Measurements from ENCODE around the gene CX3CR1.

- TF ChIP-seq CTCF (IDR thresholded peaks at IDR 0.05) (no peak), POLR2A (IDR thresholded peaks at IDR 0.05) (no peak)
Observed at GRCh38 chr3:39221141-39221530, 58.7 kb downstream of the CX3CR1 start.

Data from uterus (tissue), 2 donors.